HG02840 (cell line): Measurements from ENCODE around the gene ATP2B1.
A peak's percentile ranks its signal among the peaks of the same experiment; 100 is the strongest.
"Not testable (repeated sequence)": the region's sequence is repeated elsewhere in the genome, so short reads cannot be mapped to it uniquely, and the experiment has no call there.

ENCODE experiments used
- ATAC-seq: cut with Tn5 transposase; IDR thresholded peaks from one replicate; pipeline ENCODE4 v1.9.1; 2021; ENCODE audit warnings: mild to moderate bottlenecking, moderate library complexity, moderate number of reproducible peaks; ENCODE audit not compliant: unreplicated experiment, low FRiP score

ATP2B1 gene

GRCh38 chr12:89708565-89709156 is at the start of gene ATP2B1:
Gene ATP2B1 (minus strand): TSS chr12:89708838. CDS start chr12:89655886, 52,952 bp downstream.
- ATAC-seq = peak; percentile 51

GRCh38 chr12:89757987-89758386 is 49.3 kb upstream of the ATP2B1 start:
- ATAC-seq = not testable (repeated sequence)

- ATAC-seq = peak; percentile 95
Measured at GRCh38 chr12:89756585-89757398, 48.2 kb upstream of the ATP2B1 start.

GRCh38 chr12:89756194-89756584 is 47.6 kb upstream of the ATP2B1 start:
- peak; percentile 8 for ATAC-seq

GRCh38 chr12:89753997-89754396 is 45.4 kb upstream of the ATP2B1 start:
- ATAC-seq = no peak

- peak; percentile 41 for ATAC-seq
Measured at GRCh38 chr12:89752341-89752740, 43.7 kb upstream of the ATP2B1 start.

- ATAC-seq = no peak
Measured at GRCh38 chr12:89750389-89751351, 42.0 kb upstream of the ATP2B1 start.

GRCh38 chr12:89748791-89749190 is 40.2 kb upstream of the ATP2B1 start:
- ATAC-seq = no peak

- ATAC-seq = no peak
Measured at GRCh38 chr12:89745286-89745685, 36.6 kb upstream of the ATP2B1 start.

- no peak for ATAC-seq
Measured at GRCh38 chr12:89742337-89743022, 33.8 kb upstream of the ATP2B1 start.

- no peak for ATAC-seq
Measured at GRCh38 chr12:89740943-89741342, 32.3 kb upstream of the ATP2B1 start.

- no peak for ATAC-seq
Measured at GRCh38 chr12:89736995-89737394, 28.4 kb upstream of the ATP2B1 start.

GRCh38 chr12:89733579-89734201 is 25.1 kb upstream of the ATP2B1 start:
- no peak for ATAC-seq

GRCh38 chr12:89732522-89732921 is 23.9 kb upstream of the ATP2B1 start:
- no peak for ATAC-seq

- no peak for ATAC-seq
Measured at GRCh38 chr12:89731614-89732013, 23.0 kb upstream of the ATP2B1 start.

GRCh38 chr12:89731089-89731488 is 22.5 kb upstream of the ATP2B1 start:
- ATAC-seq = no peak

- ATAC-seq = no peak
Measured at GRCh38 chr12:89729946-89730459, 21.4 kb upstream of the ATP2B1 start.

GRCh38 chr12:89723276-89723675 is 14.6 kb upstream of the ATP2B1 start:
- no peak for ATAC-seq

GRCh38 chr12:89721291-89721987 is 12.8 kb upstream of the ATP2B1 start:
- peak; percentile 85 for ATAC-seq
